ENCODE data around the gene DNPH1. TPM values are rescaled to one million over a fixed set of nuclear protein-coding genes. Genes with fewer than 3 reads are reported as not detected.

DNPH1 gene
- total RNA-seq, 6 donors from 2014 or later, result 15.7 to 63.4 (median 44.4) TPM

DNA sequence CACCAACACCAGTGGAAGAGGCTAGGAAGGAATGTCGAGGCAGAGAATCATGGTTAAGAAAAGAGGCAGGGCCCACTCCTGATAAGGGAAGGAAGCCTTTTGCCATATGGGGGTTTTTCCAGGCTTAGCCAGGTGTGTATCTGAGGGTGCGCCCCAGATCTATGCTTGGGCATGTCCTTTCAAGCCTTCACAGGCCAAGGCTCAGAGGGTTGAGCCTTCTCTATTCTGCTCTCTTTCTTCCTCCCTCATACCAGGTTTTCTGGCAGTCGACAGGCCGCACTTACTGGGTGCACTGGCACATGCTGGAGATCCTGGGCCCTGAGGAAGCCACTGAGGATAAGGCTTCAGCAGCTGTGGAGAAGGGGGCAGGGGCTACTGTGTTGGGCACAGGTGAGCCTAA is 42.6 kb downstream of the DNPH1 start:
- no peak for TF ChIP-seq POLR2A (IDR thresholded peaks at IDR 0.05)
- no peak for TF ChIP-seq CTCF (IDR thresholded peaks at IDR 0.05)
- no peak for TF ChIP-seq EP300 (IDR thresholded peaks at IDR 0.05)
- no peak for TF ChIP-seq POLR2AphosphoS5 (IDR thresholded peaks at IDR 0.05)
- peaks cover 7 to 57% (median 34%) of the 10 kb centered on the region in 4 donors for H3K36me3 ChIP-seq
- H3K9me3 ChIP-seq, result no peaks in the 10 kb centered on the region
- peaks cover 11 to 20% (median 16%) of the 10 kb centered on the region in 4 donors for H3K4me1 ChIP-seq
- ATAC-seq (ENCODE audit: low FRiP score in 2 of 2), result no peak
- no peaks in the 10 kb centered on the region for H3K27me3 ChIP-seq
- H3K27ac ChIP-seq, result no peak overlapping the region
- no peak overlapping the region for H3K4me3 ChIP-seq
- peak in 1 of 2 donors; percentile 5 for DNase-seq
- WGBS, 2 donors, result 94 to 96% methylated on average over 4 of the region's 4 CpGs

GRCh38 chr6:43186019-43186418 is 43.3 kb downstream of the DNPH1 start:
- H3K4me3 ChIP-seq, result no peak overlapping the region
- DNase-seq, result no peak
- no peak for ATAC-seq (ENCODE audit: low FRiP score in 2 of 2)
- WGBS, 2 donors, result 94 to 99% methylated on average over 14 of the region's 14 CpGs
- peaks cover 7 to 54% (median 34%) of the 10 kb centered on the region in 4 donors for H3K36me3 ChIP-seq
- H3K9me3 ChIP-seq, result no peaks in the 10 kb centered on the region
- H3K27me3 ChIP-seq, result no peaks in the 10 kb centered on the region
- H3K27ac ChIP-seq, result no peak overlapping the region
- TF ChIP-seq EP300 (IDR thresholded peaks at IDR 0.05), result no peak
- TF ChIP-seq CTCF (IDR thresholded peaks at IDR 0.05), result no peak
- no peak for TF ChIP-seq POLR2A (IDR thresholded peaks at IDR 0.05)
- no peak for TF ChIP-seq POLR2AphosphoS5 (IDR thresholded peaks at IDR 0.05)
- peaks cover 15 to 27% (median 21%) of the 10 kb centered on the region in 4 donors for H3K4me1 ChIP-seq

GRCh38 chr6:43185391-43185985 is 43.8 kb downstream of the DNPH1 start:
- H3K36me3 ChIP-seq, result peaks cover 7 to 52% (median 34%) of the 10 kb centered on the region in 4 donors
- DNase-seq (no peak), ATAC-seq (ENCODE audit: low FRiP score in 2 of 2) (no peak)
- H3K4me1 ChIP-seq, result peaks cover 15 to 29% (median 21%) of the 10 kb centered on the region in 4 donors
- no peaks in the 10 kb centered on the region for H3K9me3 ChIP-seq
- no peak overlapping the region for H3K27ac ChIP-seq
- WGBS, 2 donors, result 77 to 80% methylated on average over 5 of the region's 5 CpGs
- no peak for TF ChIP-seq EP300 (IDR thresholded peaks at IDR 0.05)
- TF ChIP-seq POLR2A (IDR thresholded peaks at IDR 0.05), result no peak
- no peaks in the 10 kb centered on the region for H3K27me3 ChIP-seq
- no peak overlapping the region for H3K4me3 ChIP-seq

- Histone ChIP-seq H3K4me3 (no peak overlapping the region), H3K36me3 (peaks cover 7 to 59% (median 39%) of the 10 kb centered on the region in 4 donors), H3K9me3 (no peaks in the 10 kb centered on the region), H3K27me3 (no peaks in the 10 kb centered on the region), H3K4me1 (peaks cover 15 to 29% (median 21%) of the 10 kb centered on the region in 4 donors), H3K27ac (no peak overlapping the region)
- 94 to 96% methylated on average over 16 to 21 of the region's 21 CpGs for WGBS, 2 donors
- ATAC-seq (ENCODE audit: low FRiP score in 2 of 2) (no peak), DNase-seq (no peak)
- TF ChIP-seq CTCF (IDR thresholded peaks at IDR 0.05), result no peak
- no peak for TF ChIP-seq EP300 (IDR thresholded peaks at IDR 0.05)
- no peak for TF ChIP-seq POLR2A (IDR thresholded peaks at IDR 0.05)
- TF ChIP-seq POLR2AphosphoS5 (IDR thresholded peaks at IDR 0.05), result no peak
Measured at GRCh38 chr6:43184268-43184985, 44.9 kb downstream of the DNPH1 start.

GRCh38 chr6:43183441-43183840 is 45.8 kb downstream of the DNPH1 start:
- Histone ChIP-seq H3K4me1 (peaks cover 15 to 29% (median 21%) of the 10 kb centered on the region in 4 donors), H3K27ac (no peak overlapping the region), H3K4me3 (no peak overlapping the region), H3K27me3 (no peaks in the 10 kb centered on the region), H3K9me3 (no peaks in the 10 kb centered on the region), H3K36me3 (peaks cover 11 to 60% (median 44%) of the 10 kb centered on the region in 4 donors)
- 94 to 98% methylated on average over 4 of the region's 4 CpGs for WGBS, 2 donors
- no peak for DNase-seq
- ATAC-seq (ENCODE audit: low FRiP score in 2 of 2), result no peak
- TF ChIP-seq POLR2A (IDR thresholded peaks at IDR 0.05), result no peak
- no peak for TF ChIP-seq CTCF (IDR thresholded peaks at IDR 0.05)
- no peak for TF ChIP-seq EP300 (IDR thresholded peaks at IDR 0.05)
- TF ChIP-seq POLR2AphosphoS5 (IDR thresholded peaks at IDR 0.05), result no peak

Data from upper lobe of left lung (tissue), 6 donors.